ENCODE measurements around the gene CCDC171.
A peak's percentile ranks its signal among the peaks of the same experiment; 100 is the strongest.
"Not testable (repeated sequence)": the region's sequence is repeated elsewhere in the genome, so short reads cannot be mapped to it uniquely, and the experiment has no call there.

The CCDC171 gene

DNA sequence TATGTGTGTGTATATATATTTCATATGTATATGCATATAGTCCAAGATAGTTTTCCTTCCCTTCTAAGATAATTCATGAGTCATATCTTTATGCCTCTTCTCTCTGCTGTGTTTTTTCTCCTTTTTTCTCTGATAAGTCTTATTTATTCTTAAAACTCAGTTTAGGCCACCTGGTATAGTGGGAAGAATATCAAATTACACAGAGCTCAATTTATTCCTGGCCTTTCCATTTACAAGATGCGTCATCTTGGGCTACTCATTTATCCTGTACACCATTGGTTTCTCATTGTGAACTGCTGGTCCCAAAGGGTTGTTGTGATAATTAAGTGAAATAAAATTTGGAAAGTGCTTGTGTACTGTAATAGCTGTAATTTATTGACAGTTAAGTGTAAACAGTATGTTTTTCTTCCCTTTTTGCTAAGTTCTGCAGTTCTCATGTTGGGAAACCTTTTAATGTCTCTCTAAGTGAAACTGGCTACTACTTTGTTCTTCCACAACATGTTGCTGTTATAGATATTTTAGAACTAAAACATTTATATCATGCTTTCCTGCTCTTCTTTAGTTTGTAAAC lies 19.4 kb downstream of the CCDC171 start:
- no peak for DNase-seq

- no peak for DNase-seq
These were observed 23.7 kb downstream of the CCDC171 start for GRCh38 chr9:15576350-15577050.

DNA sequence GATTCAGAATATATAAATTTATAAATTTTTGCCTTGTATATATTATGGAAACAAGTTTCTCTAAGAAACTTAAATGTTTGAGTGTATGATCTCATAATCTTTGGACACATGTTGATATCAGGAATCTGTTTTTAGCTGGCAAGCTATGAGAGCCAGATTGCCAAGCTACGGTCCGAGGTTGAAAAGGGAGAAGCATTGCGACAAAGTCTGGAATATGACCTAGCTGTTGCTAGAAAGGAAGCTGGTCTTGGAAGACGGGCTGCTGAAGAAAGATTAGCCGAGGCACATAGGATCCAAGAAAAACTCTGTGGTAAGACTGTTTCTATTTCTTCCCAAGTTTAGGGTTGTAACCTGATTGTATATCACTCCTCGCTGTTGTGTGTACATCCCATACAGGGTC lies 25.9 kb downstream of the CCDC171 start:
- no peak for DNase-seq

DNA sequence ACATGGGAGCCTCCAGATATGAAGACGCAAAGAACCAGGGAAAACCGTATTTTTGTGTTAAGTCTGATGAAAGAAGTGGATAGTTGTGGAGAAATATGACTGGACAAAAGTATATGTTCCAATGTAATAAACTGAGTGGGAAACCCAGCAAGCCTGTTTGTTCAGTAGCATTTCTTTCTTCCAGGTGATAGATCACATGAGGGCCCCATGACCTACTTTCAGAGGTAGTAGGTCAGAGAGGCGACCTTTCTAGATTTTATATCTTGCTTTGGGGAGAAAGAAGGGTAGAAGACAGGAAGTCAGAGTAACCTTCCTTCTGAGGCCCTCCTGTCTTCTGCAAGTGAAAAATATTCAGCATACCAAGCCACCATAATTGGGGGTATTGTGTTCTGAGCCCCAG lies 31.5 kb downstream of the CCDC171 start:
- no peak for DNase-seq

DNA sequence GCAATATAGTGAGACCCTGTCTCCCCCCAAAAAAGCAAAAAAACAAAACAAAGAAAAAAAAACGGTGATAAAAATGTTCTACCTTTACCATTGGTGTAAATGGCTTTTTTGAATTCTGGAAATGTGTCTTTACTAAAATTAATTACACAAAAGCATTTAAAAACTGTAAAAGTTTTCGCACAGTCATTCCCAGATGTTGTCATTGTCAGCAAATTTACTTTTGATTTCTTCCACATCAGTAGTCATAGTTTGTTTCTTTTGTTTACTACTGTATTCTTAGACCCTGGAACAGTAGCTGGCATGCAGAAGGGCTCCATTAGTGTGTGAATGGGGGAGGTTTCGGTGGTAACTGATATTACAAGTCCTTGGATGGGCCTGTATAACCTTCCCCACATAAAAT lies 39.5 kb downstream of the CCDC171 start:
- no peak for DNase-seq

DNA sequence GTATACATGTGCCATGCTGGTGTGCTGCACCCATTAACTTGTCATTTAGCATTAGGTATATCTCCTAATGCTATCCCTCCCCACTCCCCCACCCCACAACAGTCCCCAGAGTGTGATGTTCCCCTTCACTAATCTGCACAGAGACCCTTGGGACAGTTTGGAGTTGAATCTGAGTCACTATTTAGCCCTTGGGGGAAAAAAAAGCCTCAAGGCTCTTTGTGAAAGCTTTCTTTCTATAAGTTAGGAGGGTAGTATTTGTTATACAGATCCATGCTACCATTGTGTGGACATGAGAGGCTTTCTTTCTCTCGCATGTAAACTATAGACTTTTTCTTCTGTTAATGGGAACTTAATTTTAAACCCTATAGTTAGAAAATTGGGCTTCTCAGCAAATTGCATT lies 40.1 kb downstream of the CCDC171 start:
- not testable (repeated sequence) for DNase-seq

- not testable (repeated sequence) for DNase-seq
These were observed 48.0 kb downstream of the CCDC171 start for GRCh38 chr9:15600666-15601330.

GRCh38 chr9:15606643-15607472 lies 54.0 kb downstream of the CCDC171 start:
- no peak for DNase-seq

DNA sequence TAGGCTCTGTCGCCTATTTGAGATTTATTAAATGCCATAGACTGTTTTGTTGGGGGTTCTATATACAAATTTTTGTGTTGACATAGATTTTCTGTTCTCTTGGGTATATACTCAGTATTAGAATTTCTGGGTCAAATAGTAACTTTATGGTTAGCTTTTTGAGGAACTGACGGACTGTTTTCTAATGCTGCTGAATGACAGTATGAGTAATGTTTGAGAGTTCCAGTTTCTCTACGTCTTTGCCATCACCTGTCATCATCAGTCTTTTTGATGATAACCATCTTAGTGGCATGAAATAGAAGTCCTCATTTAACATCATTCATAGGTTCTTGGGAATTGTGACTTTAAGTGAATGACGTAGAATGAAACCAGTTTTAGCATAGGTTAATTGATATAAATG lies 60.1 kb downstream of the CCDC171 start:
- DNase-seq: no peak

DNA sequence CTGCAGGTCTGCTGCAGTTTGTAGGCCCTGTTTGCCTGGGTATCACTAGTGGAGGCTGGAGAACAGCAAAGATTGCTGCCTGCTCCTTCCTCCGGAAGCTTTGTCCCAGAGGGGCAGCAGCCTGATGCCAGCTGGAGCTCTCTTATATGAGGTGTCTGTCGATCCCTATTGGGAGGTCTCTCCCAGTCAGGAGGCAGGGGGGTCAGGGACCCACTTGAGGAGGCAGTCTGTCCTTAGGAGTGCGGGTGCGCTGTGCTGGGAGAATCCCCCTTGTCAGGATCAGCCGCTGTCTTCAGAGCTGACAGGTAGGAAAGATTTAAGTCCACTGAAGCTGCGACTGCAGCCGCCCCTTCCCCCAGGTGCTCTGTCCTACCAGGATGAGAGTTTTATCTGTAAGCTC lies 64.9 kb downstream of the CCDC171 start:
- DNase-seq: no peak

DNA sequence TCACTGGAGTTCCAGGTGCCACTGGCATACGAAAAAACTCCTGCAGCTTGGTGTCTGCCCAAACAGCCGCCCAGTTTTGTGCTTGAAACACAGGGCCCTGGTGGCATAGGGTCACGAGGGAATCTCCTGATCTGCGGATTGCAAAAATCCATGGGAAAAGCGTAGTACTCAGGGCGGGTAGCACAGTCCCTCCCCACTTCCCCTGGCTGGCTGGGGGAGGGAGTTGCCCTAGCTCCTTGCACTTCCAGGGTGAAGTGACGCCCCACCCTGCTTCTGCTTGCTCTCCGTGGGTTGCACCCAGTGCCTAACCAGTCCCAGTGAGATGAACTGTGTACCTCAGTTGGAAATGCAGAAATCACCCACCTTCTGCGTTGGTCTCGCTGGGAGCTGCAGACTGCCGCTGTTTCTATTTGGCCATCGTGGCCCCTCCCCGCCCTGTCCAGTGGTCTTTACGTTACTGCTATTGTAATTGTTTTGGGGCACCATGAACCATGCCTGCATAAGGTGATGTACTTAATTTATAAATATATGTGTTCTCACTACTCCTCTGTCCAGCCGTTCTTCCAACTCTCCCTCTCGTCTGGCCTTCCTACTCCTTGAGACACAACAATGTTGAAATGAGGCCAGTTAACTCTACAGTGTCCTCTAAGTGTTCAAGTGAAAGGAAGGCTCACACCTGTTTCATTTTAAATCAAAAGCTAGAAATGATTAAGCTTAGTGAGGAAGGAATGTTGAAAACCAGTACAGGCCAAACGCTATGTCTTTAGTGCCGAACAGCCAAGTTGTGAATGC lies 65.9 kb downstream of the CCDC171 start:
- DNase-seq: no peak

- DNase-seq: no peak
These were observed 69.6 kb downstream of the CCDC171 start for GRCh38 chr9:15622318-15622971.

DNA sequence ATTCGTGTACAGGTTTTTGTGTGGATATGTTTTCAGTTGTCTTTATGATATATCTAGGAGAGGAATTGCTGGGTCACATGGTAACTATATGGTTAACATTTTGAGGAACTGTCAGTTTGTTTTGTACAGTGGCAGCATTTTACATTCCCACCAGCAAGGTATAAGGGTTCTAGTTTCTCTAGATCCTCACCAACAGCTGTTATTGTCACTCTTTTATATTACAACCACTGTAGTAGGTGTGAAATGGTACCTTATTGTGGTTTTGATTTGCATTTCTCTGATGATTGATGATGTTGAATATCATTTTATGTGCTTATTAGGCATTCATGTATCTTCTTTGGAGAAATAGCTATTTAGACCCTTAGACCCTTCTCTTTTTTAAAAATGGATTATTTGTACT lies 82.9 kb downstream of the CCDC171 start:
- DNase-seq: no peak

DNA sequence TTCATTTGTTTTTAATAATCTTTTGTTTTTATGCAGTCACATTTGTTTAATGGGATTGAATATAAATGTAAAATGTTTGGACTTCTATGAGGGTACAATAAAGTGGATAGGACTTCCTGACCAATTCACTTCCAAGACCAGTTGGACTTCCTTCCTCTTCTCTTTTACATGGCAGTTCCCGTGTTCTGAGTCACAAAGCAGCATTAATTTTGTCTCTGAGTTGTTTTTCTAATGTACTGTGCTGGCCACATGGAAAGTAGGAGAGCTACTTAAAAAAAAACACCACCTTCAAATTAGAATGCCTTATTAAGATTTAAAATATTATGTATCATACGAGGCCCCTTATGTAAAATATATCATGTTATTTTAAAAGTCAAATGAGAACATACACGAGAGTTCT lies 87.3 kb downstream of the CCDC171 start:
- DNase-seq: no peak

GRCh38 chr9:15641291-15641690 lies 88.4 kb downstream of the CCDC171 start:
- no peak for DNase-seq

GRCh38 chr9:15642369-15642962 lies 89.6 kb downstream of the CCDC171 start:
- peak; percentile 6 for DNase-seq

GRCh38 chr9:15670246-15670645 lies 117.4 kb downstream of the CCDC171 start:
- no peak for DNase-seq

- no peak for DNase-seq
These were observed 118.1 kb downstream of the CCDC171 start for GRCh38 chr9:15670894-15671293.

DNA sequence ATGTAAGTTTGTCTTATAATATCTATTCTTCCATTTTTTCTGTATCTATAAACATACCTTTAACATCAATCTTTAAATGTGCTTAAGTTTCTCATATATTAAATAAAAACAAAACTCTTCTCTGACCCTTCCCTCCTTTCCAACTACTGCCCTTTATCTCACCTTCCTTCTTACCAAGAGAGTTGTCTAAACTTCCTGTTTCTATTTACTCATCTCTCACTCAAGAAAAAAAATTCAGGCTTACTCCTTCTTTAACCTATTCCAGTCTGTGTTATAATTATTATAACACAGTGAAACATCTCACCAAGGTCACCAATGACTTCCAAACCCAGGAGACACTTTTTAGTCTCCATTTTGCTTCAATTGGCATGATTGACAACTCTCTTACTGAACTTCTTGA lies 140.9 kb downstream of the CCDC171 start:
- no peak for DNase-seq

GRCh38 chr9:15696979-15697378 lies 144.1 kb downstream of the CCDC171 start:
- no peak for DNase-seq

DNA sequence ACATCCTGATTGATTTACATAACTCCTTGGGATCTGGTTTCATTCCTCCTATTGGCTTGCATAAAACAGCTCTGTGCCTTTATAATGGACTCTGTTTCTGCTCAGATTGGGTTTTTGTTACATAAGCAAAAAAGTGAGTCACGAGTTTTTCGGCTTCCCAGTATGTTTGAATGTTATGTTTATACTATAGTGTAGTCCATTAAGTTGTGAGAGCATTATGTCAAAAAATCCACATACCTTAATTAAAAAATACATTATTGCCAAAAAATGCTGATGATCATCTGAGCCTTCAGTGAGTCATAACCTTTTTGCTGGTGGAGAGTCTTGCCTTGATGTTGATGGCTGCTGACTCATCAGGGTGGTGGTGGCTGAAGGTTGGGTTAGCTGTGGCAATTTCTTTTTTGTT lies 144.6 kb downstream of the CCDC171 start:
- no peak for DNase-seq

All from NCI-H510A (cell line).